Upper lobe of left lung (tissue), 6 donors: ENCODE measurements around the gene POU2AF3. TPM values are rescaled to one million over a fixed set of nuclear protein-coding genes. Genes with fewer than 3 reads are reported as not detected.

Source experiments
- ATAC-seq, 2 donors: fragments of 200-7000 bp; cut with Tn5 transposase; one replicate each; pipeline ENCODE4 v1.9.1; 2022; ENCODE audit warnings: mild to moderate bottlenecking in 2 of 2, moderate library complexity in 2 of 2; ENCODE audit not compliant: low FRiP score in 2 of 2
- DNase-seq, 2 donors: peaks; one replicate each; pipeline ENCODE4 v3.0.0-alpha.2; 2019 to 2020
- H3K27ac ChIP-seq, 4 donors: fragments of 200-600 bp; sonication (generic); one replicate each; pipeline ENCODE4 v1.5.1; 2016 to 2019
- H3K27me3 ChIP-seq, 4 donors: fragments of 200-600 bp; sonication (generic); one replicate each; pipeline ENCODE4 v1.5.1; 2017 to 2019
- H3K36me3 ChIP-seq, 4 donors: fragments of 200-600 bp; sonication (generic); one replicate each; pipeline ENCODE4 v1.5.1; 2016 to 2019
- H3K4me1 ChIP-seq, 4 donors: fragments of 200-600 bp; sonication (generic); one replicate each; pipeline ENCODE4 v1.5.1; 2018 to 2019
- H3K4me3 ChIP-seq, 4 donors: fragments of 200-600 bp; sonication (generic); one replicate each; pipeline ENCODE4 v1.5.1; 2017 to 2019; ENCODE audit warnings: mild to moderate bottlenecking in 2 of 4, moderate library complexity in 1 of 4
- H3K9me3 ChIP-seq, 4 donors: fragments of 200-600 bp; sonication (generic); one replicate each; pipeline ENCODE4 v1.5.1; 2018 to 2019
- CTCF ChIP-seq, 6 experiments: fragments of 450-650 bp in 4 of 6; fragments of 200-600 bp in 2 of 6; sonication (generic) in 2 of 6; IDR thresholded peaks; one replicate each; pipeline ENCODE4 v1.5.1; 2016 to 2019; ENCODE audit warnings: antibody characterized with exemption in 6 of 6
- EP300 ChIP-seq, 4 donors: sonication (generic); formaldehyde crosslinking; IDR thresholded peaks; one replicate each; pipeline ENCODE4 v1.5.1; 2017; ENCODE audit warnings: antibody characterized with exemption in 4 of 4, control low read depth in 2 of 4
- POLR2A ChIP-seq, 4 donors: fragments of 450-650 bp; IDR thresholded peaks; one replicate each; pipeline ENCODE4 v1.5.1; 2016 to 2017; ENCODE audit warnings: antibody characterized with exemption in 4 of 4, mild to moderate bottlenecking in 2 of 4
- POLR2AphosphoS5 ChIP-seq, 2 donors: sonication (generic); formaldehyde crosslinking; IDR thresholded peaks; one replicate each; pipeline ENCODE4 v1.5.1; 2017; ENCODE audit warnings: antibody characterized with exemption in 2 of 2
- WGBS, 2 donors: methylation state at CpG; one replicate each; pipeline ENCODE4 v1.1.5; 2017 to 2018; 5-methylcytosine and 5-hydroxymethylcytosine counted together
- total RNA-seq, 6 donors: library from RNA; depleted of rRNA in 4 of 6; stranded (reverse); fragments of >200 nt in 4 of 6; gene quantifications; one replicate each; pipeline versions ENCODE4 v1.1.0 to v1.2.1, GENCODE V29; 2016 to 2021
- donor health status: DM: no; HTN: no; CAD: no; lungs with moderate emphysema.
- donor health status: DM: no; HTN: yes; CAD: no; lungs with severe emphysema.

Gene POU2AF3
- 10 to 100 TPM in 1 of 6 donors, 1 to 10 TPM in 5; 1.7 to 12.6 (median 3.6) TPM for total RNA-seq

- H3K36me3 ChIP-seq = no peaks in the 10 kb centered on the region
- TF ChIP-seq EP300 (IDR thresholded peaks at IDR 0.05) (no peak), CTCF (IDR thresholded peaks at IDR 0.05) (no peak)
- H3K27me3 ChIP-seq = peaks cover 0 to 14% (median 0%) of the 10 kb centered on the region in 4 donors
- 26 to 68% methylated on average over 2 to 12 of the region's 57 CpGs for WGBS, 2 donors
- no peaks in the 10 kb centered on the region for H3K9me3 ChIP-seq
- peak within 1 kb of the TSS; percentile 22 to 62 (median 55) for H3K4me3 ChIP-seq
- DNase-seq (no peak), ATAC-seq (peak in 1 of 2 donors; percentile 67)
- H3K4me1 ChIP-seq = peaks cover 3 to 39% (median 29%) of the 10 kb centered on the region in 4 donors
- peak within 1 kb of the TSS; percentile 83 to 93 (median 88) for H3K27ac ChIP-seq
These were observed at the start of gene POU2AF3 for GRCh38 chr11:111298413-111299100. Gene POU2AF3, plus strand, starts transcription at chr11:111298546. Its CDS starts 36 bp downstream, at chr11:111298582.

DNA sequence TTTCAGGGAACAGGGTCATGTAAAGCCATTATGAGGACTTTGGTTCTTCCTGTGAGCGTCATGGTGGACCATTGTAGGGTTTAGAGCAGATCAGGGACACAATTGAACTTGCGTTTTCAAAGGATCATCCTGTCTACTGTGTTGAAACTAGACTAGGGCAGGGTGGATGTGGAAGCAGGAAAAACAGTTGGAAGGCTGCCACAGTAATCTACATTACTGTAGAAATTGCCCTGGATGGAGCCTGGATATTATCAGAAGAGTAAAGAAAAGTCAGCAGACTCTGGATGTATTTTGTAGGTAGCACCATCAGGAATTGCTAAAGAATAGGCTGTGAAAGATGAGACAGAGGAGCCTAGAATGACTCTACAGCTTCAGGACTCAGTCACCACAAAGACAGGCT, 47.4 kb upstream of the POU2AF3 start:
- Histone ChIP-seq H3K27ac (no peak overlapping the region), H3K27me3 (no peaks in the 10 kb centered on the region), H3K36me3 (no peaks in the 10 kb centered on the region), H3K9me3 (no peaks in the 10 kb centered on the region), H3K4me3 (no peak overlapping the region), H3K4me1 (no peaks in the 10 kb centered on the region)
- DNase-seq = no peak
- no peak for ATAC-seq
- TF ChIP-seq POLR2A (IDR thresholded peaks at IDR 0.05) = no peak
- TF ChIP-seq EP300 (IDR thresholded peaks at IDR 0.05) = no peak
- TF ChIP-seq CTCF (IDR thresholded peaks at IDR 0.05) = no peak
- WGBS, 2 donors = 41 to 68% methylated on average over 2 of the region's 2 CpGs

- Histone ChIP-seq H3K9me3 (no peaks in the 10 kb centered on the region), H3K36me3 (no peaks in the 10 kb centered on the region), H3K27ac (no peak overlapping the region), H3K4me1 (no peaks in the 10 kb centered on the region), H3K27me3 (no peaks in the 10 kb centered on the region), H3K4me3 (no peak overlapping the region)
- TF ChIP-seq POLR2A (IDR thresholded peaks at IDR 0.05) (no peak), EP300 (IDR thresholded peaks at IDR 0.05) (no peak), CTCF (IDR thresholded peaks at IDR 0.05) (no peak), POLR2AphosphoS5 (IDR thresholded peaks at IDR 0.05) (no peak)
- WGBS, 2 donors = 86 to 100% methylated on average over 1 of the region's 1 CpG
- DNase-seq (no peak), ATAC-seq (no peak)
These were observed 45.2 kb upstream of the POU2AF3 start for GRCh38 chr11:111253131-111253530.

- no peaks in the 10 kb centered on the region for H3K9me3 ChIP-seq
- H3K27ac ChIP-seq = no peak overlapping the region
- H3K36me3 ChIP-seq = no peaks in the 10 kb centered on the region
- ATAC-seq (no peak), DNase-seq (no peak)
- no peaks in the 10 kb centered on the region for H3K27me3 ChIP-seq
- TF ChIP-seq POLR2AphosphoS5 (IDR thresholded peaks at IDR 0.05) = no peak
- no peak for TF ChIP-seq EP300 (IDR thresholded peaks at IDR 0.05)
- no peak for TF ChIP-seq CTCF (IDR thresholded peaks at IDR 0.05)
- no peak for TF ChIP-seq POLR2A (IDR thresholded peaks at IDR 0.05)
- no peak overlapping the region for H3K4me3 ChIP-seq
- 76 to 82% methylated on average over 5 of the region's 5 CpGs for WGBS, 2 donors
- H3K4me1 ChIP-seq = no peaks in the 10 kb centered on the region
These were observed 44.7 kb upstream of the POU2AF3 start for GRCh38 chr11:111253630-111254029.

DNA sequence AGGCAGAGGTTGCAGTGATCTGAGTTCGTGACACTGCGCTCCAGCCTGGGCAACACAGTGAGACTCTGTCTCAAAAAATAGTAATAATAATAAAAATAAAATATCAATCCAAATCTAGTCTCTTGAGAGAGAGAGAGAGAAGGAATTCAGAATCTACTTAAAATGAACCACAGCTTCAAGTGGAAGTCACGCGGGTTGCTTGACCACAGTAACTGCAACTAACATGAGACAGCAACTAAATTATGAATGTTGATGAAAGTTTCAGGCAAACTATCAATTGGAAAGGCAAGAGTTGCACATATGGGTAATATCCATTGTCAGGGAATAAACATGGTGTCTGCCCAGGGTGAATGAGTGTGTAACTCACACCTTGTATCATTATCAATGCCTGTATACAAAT, 40.3 kb upstream of the POU2AF3 start:
- Histone ChIP-seq H3K9me3 (no peaks in the 10 kb centered on the region), H3K36me3 (no peaks in the 10 kb centered on the region), H3K27ac (no peak overlapping the region), H3K4me1 (no peaks in the 10 kb centered on the region), H3K27me3 (no peaks in the 10 kb centered on the region), H3K4me3 (no peak overlapping the region)
- DNase-seq = no peak
- WGBS, 2 donors = 76 to 79% methylated on average over 4 of the region's 4 CpGs
- TF ChIP-seq POLR2A (IDR thresholded peaks at IDR 0.05) (no peak), EP300 (IDR thresholded peaks at IDR 0.05) (no peak), CTCF (IDR thresholded peaks at IDR 0.05) (no peak), POLR2AphosphoS5 (IDR thresholded peaks at IDR 0.05) (no peak)
- ATAC-seq = no peak
